Mesenteric fat pad (tissue), 1 donor: ENCODE data around the gene PNMA5. TPM values are rescaled to one million over a fixed set of nuclear protein-coding genes. Genes with fewer than 3 reads are reported as not detected.
A peak's percentile ranks its signal among the peaks of the same experiment; 100 is the strongest.
"Not testable (repeated sequence)": the region's sequence is repeated elsewhere in the genome, so short reads cannot be mapped to it uniquely, and the experiment has no call there.

Source experiments
- DNase-seq: peaks from one replicate; pipeline ENCODE4 v3.0.0-alpha.2; 2020; ENCODE audit warnings: low spot score
- long read RNA-seq: library from polyadenylated mRNA; unstranded; transcript quantifications from one replicate; pipeline ENCODE4 v2.0.0, GENCODE V29; 2020
- total RNA-seq: library from RNA; stranded (reverse); fragmentation: NEBNext Ultra II Directional; extraction: Animal tissue kit (Norgen Biotek cat#: 25700); gene quantifications from one replicate; pipeline ENCODE4 v1.2.1, GENCODE V29; 2021
- donor health status: DM: yes; HTN: yes; CAD: no.

The PNMA5 gene
- not detected for total RNA-seq
- long read RNA-seq = 0 reads

DNA sequence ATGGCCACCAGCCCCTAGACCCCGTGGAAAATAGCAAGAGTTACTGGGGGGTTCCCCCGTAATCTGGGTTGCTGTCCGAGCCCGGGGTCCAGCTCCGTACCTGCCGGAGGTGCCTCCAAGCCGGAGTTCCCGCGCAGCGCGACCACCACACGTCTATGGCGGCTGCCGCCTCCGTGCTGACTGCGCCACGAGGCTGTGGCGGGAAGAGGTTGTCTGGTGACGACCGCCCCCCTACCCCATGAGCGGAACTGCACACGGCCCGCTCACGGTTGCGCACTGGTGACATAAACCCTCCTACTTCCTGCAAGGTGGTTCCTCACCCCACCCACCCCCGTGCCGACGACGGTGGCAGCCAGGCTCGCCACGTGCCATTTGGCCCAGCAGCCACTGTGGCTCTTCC, at the start of gene PNMA5:
TSS of gene PNMA5 (minus strand) at position 184 of the 400 bp plus-strand sequence. CDS start 2,518 bp downstream, outside the sequence.
- no peak for DNase-seq

DNA sequence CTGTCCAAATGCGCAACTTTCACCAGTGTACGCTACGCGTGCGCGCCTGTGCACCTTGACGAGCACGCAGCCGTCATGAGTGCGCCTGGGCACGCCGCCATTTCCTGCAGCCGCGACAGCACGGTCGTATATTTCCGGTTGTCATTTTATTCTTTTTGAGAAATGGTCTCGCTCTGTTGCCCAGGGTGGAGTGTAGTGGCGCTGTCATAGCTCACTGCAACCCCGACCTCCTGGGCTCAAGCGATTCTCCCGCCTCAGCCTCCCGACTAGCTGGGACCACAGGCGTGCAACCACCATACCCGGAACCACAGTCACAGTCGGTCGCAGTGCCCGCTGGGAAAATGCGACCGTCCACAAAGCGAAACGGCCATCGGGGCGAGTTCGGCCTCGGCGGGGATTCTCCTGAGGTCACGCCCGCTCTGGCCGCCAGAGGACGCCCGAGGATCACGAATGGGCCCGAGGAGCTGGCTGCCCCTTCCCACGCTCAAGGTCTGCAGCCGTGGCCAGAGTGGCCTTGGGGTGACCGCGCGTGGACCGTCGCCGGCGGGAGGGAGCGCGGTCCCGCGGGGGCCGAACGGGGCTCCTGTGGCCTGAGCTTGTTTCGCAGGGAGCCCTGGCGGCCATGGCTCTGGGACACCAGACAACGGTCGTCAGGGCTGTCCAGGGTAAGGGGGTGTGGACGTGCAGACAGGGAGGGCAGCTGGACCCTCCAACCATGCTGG, 38.6 kb upstream of the PNMA5 start:
- DNase-seq = peak; percentile 95

DNA sequence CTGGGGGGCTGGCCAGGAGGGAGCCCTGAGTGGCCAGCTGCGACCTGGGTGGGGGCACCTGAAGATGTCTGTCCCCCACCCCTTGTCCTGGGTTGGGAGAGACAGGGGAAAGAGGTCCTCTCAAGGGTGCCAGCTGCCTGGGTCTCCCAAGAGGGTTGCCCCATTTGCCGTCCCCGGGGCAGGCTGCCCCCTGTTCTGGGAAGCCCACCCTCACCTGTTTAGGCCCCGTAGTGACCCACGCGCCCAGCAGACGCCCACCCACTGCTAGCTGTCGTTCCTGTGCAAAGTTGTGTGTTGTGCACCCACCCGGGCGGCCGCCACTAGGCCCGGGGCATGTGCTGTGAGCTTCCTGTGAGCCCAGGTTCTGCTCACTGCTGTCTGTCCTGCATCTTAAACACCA, 36.9 kb upstream of the PNMA5 start:
- DNase-seq = no peak

DNA sequence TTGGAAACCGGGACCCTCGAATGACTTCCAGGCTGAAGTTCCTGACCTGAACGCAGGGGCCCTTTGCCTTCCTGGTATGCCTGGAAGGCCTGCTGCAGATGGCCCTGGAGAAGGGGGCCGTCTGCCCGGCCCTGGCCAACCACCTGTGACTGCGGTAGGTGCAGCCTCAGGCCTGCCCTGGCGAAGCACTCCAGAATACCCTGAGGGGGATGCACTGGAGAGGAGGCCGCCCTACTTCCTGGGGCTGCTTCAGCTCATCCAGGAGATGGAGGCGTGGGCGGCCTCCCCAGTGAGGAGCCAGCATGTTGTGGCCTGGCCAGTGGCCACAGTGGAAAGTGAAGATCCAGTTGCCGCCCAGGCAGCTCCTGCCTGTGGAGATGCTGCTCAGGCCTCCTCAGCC, 36.0 kb upstream of the PNMA5 start:
- DNase-seq = no peak

DNA sequence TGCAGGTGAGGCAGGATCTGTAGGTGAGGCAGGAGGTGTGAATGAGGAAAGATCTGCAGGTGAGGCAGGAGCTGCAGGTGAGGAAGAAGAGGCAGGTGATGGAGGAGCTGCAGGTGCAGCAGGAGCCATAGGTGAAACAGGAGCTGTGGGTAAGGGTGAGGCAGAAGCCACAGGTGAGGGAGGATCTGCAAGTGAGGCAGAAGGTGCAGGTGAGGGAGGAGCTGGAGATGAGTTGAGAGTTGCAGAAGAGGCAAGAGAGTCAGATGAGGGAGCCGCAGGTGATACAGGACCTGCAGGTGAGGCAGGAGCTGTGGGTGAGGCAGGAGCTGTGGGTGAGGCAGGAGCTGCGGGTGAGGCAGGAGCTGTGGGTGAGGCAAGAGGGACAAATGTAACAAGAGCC, 35.2 kb upstream of the PNMA5 start:
- DNase-seq = no peak

DNA sequence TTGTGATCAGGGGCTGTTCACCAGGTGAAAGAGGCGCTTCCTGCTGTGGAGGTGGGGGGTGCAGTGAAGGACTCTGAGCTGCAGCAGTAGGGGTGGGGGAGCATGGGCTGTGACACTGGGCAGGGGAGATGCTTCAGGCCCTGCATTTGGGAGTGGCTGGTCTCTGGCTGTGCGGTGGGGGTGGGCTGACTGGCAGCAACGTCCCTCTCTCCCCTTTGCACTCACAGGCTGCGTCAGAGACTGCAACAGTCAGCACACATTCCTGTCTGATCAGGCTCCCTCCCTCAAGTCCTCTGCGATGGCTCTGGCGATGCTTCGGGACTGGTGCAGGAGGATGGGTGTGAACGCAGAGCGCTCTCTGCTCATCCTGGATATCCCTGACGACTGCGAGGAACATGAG, 34.6 kb upstream of the PNMA5 start:
- not testable (repeated sequence) for DNase-seq

DNA sequence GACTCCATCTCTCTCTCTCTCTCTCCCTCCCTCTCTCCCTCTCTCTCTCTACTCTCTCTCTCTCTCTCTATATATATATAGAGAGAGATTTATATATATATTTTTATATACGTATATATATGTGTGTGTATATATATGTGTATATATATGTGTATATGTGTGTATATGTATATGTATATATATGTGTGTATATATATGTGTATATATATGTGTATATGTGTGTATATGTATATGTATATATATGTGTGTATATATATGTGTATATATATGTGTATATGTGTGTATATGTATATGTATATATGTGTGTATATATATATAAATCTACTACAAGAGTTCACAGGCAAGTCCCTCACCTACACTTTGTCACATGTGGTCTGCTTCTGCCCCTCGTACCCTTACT, 32.6 kb upstream of the PNMA5 start:
- DNase-seq = not testable (repeated sequence)

DNA sequence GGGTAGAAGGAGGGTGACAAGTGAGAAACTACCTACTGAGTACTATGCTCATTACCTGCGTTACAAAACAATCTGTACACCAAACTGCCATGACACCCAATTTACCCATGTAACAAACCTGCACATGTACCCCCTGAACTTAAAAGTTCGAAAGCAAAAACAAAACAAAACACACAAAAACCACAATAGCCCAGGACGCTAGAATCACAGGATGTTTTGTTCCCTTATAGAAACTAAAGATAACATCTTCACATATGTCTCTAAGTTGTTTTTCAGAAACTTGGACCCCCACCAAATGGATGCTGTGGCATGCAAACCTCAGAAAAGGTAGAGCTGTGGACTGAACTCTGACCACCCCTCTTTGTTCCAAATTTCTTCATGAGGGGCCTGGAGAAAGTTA, 25.2 kb upstream of the PNMA5 start:
- DNase-seq = no peak

DNA sequence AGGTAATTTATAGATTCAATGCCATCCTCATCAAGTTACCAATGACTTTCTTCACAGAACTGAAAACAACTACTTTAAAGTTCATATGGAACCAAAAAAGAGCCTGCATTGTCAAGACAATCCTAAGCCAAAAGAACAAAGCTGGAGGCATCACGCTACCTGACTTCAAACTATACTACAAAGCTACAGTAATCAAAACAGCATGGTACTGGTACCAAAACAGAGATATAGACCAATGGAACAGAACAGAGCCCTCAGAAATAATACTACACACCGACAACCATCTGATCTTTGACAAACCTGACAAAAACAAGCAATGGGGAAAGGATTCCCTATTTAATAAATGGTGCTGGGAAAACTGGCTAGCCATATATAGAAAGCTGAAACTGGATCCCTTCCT, 23.3 kb upstream of the PNMA5 start:
- DNase-seq = not testable (repeated sequence)

DNA sequence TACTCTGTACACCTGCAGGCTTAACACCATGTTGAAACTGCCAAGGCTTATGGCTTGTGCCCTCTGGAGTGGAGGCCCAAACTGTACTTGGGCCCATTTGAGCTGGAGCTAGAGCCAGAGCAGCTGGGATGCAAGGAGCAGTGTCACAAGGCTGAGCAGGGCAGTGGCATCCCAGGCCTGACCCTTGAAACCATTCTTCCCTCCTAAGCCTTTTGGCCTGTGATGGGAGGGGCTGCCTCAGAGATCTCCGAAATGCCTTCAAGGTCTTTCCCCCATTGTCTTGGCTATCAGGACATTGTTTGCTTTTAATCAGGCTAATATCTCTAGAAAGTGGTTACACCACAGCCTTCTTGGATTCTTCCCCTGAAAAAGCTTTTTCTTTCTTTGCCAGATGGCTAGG, 10.9 kb upstream of the PNMA5 start:
- no peak for DNase-seq

DNA sequence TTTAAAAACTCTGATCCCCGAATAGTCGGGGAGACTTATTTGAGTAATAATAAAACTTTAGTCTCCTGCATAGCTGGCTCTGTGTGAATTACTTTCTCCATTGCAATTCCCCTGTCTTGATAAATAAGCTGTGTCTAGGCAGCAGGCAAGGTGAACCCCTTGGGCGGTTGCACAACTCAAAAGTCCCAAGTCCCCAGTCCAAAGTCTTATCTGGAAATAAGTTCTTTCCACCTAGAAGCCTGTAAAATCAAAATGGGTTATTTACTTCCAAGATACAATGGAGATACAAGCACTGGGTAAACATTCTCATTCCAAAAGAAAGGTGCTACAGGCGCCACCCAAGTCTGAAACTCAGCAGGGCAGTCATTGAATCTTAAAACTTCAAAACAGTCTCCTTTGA, 10.1 kb upstream of the PNMA5 start:
- no peak for DNase-seq

DNA sequence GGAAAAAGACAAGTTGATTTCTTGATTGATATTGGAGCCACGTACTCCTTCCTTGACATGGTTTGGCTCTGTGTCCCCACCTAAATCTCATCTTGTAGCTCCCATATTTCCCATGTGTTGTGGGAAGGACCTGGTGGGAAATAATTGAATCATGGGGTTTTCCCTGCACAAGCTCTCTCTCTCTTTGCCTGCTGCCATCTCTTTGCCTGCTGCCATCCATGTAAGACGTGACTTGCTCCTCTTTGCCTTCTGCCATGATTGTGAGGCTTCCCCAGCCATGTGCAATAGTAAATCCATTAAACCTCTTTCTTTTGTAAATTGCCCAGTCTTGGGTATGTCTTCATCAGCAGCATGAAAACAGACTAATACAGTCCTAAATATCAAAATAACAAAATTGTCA, 8.3 kb upstream of the PNMA5 start:
- not testable (repeated sequence) for DNase-seq

DNA sequence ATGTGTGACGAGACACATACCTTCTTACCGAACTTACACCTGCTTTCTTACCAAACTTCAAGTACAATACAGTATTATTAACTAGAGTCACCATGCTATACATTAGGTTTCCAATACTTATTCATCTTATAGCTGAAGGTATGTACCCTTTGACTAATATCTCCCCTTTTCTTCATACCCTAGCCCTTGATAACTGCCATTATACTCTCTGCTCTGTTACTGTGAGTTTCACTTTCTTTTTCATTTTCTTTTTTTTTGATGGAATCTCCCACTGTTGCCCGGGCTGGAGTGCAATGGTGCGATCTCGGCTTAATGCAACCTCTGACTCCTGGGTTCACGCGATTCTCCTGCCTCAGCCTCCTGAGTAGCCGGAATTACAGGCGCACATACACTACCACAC, 3.4 kb upstream of the PNMA5 start:
- no peak for DNase-seq

DNA sequence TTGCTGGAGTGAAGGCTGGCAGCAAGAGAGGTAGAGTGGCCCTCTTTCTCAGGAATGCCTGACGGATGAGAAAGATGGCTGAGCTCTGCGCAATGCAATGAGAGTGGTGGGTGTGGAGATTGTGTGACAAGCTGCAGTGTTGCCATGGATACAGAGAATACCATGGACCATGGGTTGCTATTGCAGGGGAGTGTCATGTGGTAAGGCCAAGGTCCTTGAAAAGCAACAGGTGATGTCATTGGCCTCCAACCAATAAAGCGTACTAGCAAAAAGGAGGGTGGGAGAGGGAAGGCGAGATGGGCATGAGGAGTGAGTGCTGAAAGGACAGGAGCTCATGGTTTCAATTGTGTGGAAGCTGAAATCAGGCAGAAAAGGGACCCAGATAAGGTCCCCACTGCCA, 1.8 kb downstream of the PNMA5 start:
- no peak for DNase-seq

DNA sequence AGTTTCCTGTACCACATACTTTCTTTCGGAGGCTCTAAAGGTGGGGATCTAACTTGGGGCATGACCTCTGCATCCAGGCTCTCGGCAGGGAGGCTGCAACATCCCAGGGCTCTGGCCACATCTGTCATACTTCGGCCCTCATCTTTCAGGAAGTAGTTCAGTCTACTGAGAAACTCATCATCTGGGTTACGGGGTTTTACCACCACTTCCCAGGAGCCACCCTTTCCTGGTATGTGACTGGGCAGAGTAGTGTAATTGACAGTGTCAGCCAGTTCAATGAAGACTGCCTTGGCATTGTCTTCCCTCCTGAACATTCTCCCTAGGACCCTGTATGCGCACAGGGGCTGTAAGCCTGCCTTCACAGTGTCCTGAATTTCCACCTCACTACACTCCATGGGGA, 2.8 kb downstream of the PNMA5 start:
- DNase-seq = no peak

DNA sequence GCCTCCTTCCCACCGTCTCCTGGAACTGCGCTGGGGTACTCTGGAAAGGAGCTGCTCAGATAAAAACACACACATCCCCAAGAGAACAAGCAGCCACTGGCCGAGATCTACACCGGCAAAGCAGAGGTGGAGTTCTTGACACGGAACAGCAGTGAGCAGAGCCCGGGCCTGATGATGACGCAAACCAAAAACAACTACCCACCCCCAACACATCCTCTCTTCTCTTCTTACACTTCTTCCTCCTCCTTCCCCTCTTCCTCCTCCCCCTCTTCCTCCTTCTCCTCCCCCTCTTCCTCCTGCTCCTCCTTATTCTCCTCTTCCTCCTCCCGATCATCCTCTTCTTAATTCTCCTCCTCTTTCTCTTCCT, 4.6 kb downstream of the PNMA5 start:
- no peak for DNase-seq

DNA sequence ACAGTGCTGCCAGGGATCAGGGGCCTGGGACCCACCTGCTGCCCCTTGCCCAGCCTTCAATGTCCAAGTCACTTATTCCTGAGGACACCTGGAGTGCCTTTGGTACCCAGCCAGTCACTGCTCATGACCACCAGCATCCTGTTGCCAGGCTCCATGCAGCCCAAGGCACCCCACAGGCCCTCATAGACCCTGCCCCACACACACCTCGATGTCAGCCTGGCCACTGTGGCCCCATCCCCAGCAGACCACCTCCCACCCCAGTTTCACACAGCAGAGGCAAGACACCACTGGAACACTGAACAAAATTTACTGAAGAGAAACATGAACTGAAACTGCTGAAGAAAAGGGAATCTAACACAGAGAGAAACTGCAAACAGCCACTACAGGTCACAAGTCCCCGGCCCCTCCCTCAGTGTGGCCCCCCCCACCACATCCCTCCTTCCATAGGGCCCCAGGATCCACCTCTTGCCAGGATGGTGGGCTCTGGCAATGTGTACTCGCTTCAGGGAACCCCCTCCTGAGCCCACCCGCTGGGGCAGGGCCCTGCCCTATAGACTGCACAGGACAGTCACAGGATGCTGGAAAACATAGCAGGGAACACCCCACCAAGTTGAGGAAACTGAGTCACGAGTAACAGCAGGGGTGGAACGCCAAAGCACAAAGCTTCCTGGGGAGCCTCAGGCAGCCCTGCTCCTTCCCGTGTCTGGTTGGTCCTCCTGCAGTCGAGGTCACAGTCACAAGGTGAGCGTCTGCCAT, 5.2 kb downstream of the PNMA5 start:
- DNase-seq = peak; percentile 80

DNA sequence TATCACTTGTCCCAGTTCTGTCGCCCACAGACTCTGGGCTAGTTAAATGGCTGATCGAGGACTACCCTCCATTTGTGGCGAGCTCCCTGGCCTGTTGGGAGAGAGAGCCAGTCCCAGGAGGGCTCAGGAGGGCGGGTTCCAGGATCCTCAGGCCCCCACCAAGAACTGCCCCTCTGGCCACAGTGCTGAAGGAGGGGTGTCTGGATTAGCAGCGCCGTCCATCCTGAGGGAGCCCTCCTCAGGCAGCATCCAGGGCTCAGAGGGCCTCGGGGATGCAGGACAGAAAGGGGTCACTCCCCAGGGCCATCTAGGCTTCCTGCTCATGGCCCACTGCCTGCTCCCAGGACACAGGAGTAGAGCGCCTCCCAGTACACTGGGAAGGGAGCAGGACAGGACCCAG, 6.1 kb downstream of the PNMA5 start:
- DNase-seq = peak; percentile 71

DNA sequence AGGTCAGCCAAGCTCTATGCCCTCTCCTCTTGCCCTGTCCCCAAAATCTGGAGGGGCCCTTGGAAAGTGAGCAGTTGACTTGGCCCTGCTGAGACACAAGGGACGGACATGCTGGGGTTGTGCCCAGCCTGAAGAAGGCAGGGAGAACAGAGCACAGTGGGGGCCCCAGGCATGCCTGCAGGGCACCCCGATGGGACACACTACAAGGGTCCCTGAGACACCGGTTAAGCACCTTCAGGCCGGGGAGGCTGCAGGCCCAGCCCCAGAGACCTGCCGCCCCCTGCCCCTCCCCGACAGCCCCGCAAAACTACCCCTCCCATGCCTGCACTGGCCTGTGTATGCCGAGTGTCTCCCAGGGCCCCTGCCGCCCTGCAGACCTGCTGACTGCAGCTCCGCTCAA, 6.8 kb downstream of the PNMA5 start:
- DNase-seq = peak; percentile 65

DNA sequence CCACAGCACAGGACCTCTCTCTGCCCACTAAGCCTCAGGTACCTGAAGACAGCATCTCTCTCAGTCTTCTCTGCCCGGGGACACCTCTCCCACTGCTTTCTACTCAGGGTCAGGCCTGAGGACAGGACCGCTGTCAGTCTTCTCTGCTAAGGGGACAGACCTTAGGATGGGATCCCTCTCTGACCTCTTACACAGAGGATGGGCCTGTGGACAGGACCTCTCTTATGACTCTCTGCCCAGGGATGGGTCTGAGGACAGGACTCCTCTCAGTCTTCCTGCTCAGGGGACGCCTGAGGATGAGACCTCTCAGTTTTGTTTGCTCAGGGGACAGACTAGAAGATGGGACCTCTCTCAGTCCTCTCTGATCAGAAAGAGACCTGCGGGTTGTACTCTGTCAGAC, 8.5 kb downstream of the PNMA5 start:
- not testable (repeated sequence) for DNase-seq

DNA sequence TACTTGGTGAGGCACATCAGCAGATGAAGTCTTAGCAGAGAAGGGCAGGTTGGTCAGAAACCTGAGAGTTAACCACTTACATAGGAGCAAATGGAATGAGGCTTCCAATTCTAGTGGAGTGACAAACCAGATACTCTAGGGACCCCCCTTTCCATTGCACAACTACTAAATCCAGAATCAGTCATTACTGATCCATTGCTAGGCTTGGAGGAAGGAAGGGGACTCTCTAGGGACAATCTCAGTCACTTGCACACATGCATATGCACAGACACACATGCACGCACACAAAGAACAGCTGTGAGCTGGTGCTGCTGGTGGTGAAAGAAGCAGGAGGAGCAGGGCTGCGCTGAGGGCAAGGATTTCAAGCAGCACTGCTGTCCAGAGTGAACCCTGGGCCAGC, 25.7 kb downstream of the PNMA5 start:
- peak; percentile 45 for DNase-seq

DNA sequence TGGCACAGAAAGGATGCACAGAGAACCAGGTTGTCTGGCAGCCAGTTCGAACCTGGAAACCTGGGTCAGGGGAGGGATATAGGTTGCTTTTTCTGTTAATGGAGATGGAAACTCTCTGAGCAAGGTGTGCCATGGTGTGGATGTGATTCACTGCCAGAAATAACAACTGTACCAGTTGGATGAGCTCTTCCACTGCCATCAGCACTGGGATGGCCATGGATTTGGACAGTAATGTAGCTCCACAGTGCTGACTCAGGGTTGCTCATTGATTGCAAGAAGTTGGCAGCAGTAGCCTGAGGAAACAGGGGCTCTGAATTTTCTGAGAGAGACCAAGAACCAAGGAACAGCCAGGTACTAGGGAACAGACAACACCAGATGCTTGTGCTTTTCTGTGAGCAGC, 33.8 kb downstream of the PNMA5 start:
- DNase-seq = peak; percentile 35

DNA sequence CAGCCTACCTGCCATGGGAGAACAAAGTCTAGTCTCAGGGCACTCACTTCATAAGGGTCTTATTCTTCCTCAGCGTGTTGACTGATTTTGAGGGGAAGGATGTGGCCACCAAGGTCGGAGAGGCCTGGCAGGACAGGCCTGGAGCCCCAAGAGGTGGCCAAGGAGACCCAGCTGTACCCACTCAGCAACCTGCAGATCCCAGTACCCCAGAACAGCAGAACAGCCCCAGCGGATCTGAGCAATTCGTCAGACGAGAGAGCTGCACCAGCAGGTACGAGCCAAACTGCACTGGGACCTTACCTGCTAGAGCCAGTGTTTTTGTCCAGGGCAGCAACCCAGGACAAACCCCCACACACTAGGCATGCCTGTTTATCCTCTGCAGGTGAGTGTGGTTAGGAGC, 34.3 kb downstream of the PNMA5 start:
- peak; percentile 79 for DNase-seq
